ENCODE results near the gene NOL9. TPM values are rescaled to one million over a fixed set of nuclear protein-coding genes. Genes with fewer than 3 reads are reported as not detected.

NOL9 gene
- total and polyA plus RNA-seq, 9 of the 15 experiments (the other 6 are each of a cell fraction or from before 2014, with no cell fraction given): 5.6 to 76.5 (median 47.3) TPM

DNA sequence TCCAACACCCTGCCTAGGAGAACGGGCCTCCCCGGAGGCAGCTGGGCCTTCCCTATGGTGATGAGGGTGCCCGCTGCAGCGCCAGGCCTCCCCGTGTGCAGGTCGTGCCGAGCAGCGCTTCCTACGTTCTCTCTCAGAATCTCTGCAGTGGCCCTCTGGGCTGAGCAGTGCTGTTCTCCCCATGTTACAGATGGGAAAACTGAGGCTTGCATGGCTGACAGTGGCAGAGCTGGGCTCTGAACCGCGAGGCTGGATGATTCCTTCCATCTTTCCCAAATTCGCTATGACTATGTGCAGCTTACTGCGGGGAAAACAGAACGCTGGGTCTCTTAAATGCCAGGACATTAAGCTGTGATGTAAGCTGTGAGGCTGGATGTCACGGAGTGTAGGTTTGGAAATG lies 39.5 kb upstream of the NOL9 start:
- Histone ChIP-seq H3K79me2 (ENCODE audit: control insufficient read depth, insufficient read depth, low read length) (peaks cover 40% of the 10 kb centered on the region), H3K4me1 (replicated peaks in 1 of 2; ENCODE audit: control insufficient read depth in 2 of 2, insufficient read depth in 2 of 2, low read length in 2 of 2) (peaks cover 6 to 34% of the 10 kb centered on the region in 2 experiments; a peak in 3 of 5 replicates), H2AFZ (ENCODE audit: low read depth, low read length) (no peak overlapping the region), H3K4me2 (ENCODE audit: insufficient read depth, low read length) (no peak overlapping the region), H3K9ac (ENCODE audit: insufficient read depth in 1 of 2, low read depth in 2 of 2, low read length in 2 of 2) (no peak overlapping the region), H3K27ac (ENCODE audit: extremely low read depth, low read depth, low read length) (no peak overlapping the region), H4K20me1 (replicated peaks; ENCODE audit: control insufficient read depth, insufficient read depth, low read length) (peaks cover 41% of the 10 kb centered on the region), H3K9me1 (ENCODE audit: control insufficient read depth, insufficient read depth, low read length) (peaks cover 14% of the 10 kb centered on the region), H3K27me3 (ENCODE audit: control insufficient read depth in 2 of 2, insufficient read depth in 2 of 2, low read length in 2 of 2) (no peaks in the 10 kb centered on the region), H3K36me3 (ENCODE audit: control insufficient read depth, insufficient read depth, low read length) (peaks cover 98% of the 10 kb centered on the region), H3K4me3 (no peak overlapping the region), H3K9me3 (replicated peaks; ENCODE audit: control insufficient read depth, insufficient read depth, low read depth, low read length) (no peaks in the 10 kb centered on the region)
- in situ Hi-C loops (cut with MboI) (no loop called here), intact Hi-C loops (cut with micrococcal nuclease) (no loop called here)
- ATAC-seq: no peak
- DNase-seq (ENCODE audit: extremely low read depth in 1 of 4, low spot score in 3 of 4): no peak
- BruUV-seq (replicated peaks): no TSS peak
- FAIRE-seq: no peak
- 94% methylated on average over 15 of the region's 15 CpGs for WGBS (ENCODE audit: insufficient coverage, low coverage, missing lambda C conversion rate)
- ChIA-PET CTCF (ENCODE audit: low intra/inter-chr PET ratio) (no interaction called here), POLR2A (interaction anchor here (1.5 to 4.2 kb wide), 4 partner anchors 9 to 13 kb away, joined by 5 to 59 read pairs (median 18); partner anchors contain the start of genes KLHL21 and ZBTB48)
- TF ChIP-seq BRCA1 (IDR thresholded peaks at IDR 0.05): no peak
- no peak for TF ChIP-seq BRCA1 (CRISPR knock-in tag; IDR thresholded peaks at IDR 0.05)
- TF ChIP-seq GTF2A2 (tag; IDR thresholded peaks at IDR 0.05): no peak
- TF ChIP-seq PCBP1 (IDR thresholded peaks at IDR 0.05; ENCODE audit: low read depth, low read length, poor library complexity, severe bottlenecking): no peak
- TF ChIP-seq STAT5B (CRISPR knock-in tag; IDR thresholded peaks at IDR 0.05): no peak
- no peak for TF ChIP-seq ARID3A (IDR thresholded peaks at IDR 0.05; ENCODE audit: borderline replicate concordance, low read depth, low read length)
- no peak for TF ChIP-seq VEZF1 (CRISPR knock-in tag; IDR thresholded peaks at IDR 0.05)
- TF ChIP-seq, protein P1, sequence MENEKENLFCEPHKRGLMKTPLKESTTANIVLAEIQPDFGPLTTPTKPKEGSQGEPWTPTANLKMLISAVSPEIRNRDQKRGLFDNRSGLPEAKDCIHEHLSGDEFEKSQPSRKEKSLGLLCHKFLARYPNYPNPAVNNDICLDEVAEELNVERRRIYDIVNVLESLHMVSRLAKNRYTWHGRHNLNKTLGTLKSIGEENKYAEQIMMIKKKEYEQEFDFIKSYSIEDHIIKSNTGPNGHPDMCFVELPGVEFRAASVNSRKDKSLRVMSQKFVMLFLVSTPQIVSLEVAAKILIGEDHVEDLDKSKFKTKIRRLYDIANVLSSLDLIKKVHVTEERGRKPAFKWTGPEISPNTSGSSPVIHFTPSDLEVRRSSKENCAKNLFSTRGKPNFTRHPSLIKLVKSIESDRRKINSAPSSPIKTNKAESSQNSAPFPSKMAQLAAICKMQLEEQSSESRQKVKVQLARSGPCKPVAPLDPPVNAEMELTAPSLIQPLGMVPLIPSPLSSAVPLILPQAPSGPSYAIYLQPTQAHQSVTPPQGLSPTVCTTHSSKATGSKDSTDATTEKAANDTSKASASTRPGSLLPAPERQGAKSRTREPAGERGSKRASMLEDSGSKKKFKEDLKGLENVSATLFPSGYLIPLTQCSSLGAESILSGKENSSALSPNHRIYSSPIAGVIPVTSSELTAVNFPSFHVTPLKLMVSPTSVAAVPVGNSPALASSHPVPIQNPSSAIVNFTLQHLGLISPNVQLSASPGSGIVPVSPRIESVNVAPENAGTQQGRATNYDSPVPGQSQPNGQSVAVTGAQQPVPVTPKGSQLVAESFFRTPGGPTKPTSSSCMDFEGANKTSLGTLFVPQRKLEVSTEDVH (IDR thresholded peaks at IDR 0.05; ENCODE audit: low read depth, partially characterized antibody): no peak
- no peak for TF ChIP-seq MAZ (CRISPR knock-in tag; conservative IDR thresholded peaks at IDR 0.05 in 1 of 2, IDR thresholded peaks at IDR 0.05 in 1 of 2)
- peak; percentile 13 for TF ChIP-seq ADNP (tag; IDR thresholded peaks at IDR 0.05)
- TF ChIP-seq HSF4 (CRISPR knock-in tag; IDR thresholded peaks at IDR 0.05; ENCODE audit: borderline replicate concordance): no peak
- no peak for TF ChIP-seq ZBTB1 (CRISPR knock-in tag; IDR thresholded peaks at IDR 0.05; ENCODE audit: borderline replicate concordance, low read depth)
- TF ChIP-seq, protein P2, sequence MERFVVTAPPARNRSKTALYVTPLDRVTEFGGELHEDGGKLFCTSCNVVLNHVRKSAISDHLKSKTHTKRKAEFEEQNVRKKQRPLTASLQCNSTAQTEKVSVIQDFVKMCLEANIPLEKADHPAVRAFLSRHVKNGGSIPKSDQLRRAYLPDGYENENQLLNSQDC (CRISPR knock-in tag; IDR thresholded peaks at IDR 0.05): no peak
- TF ChIP-seq MBD2 (IDR thresholded peaks at IDR 0.05; ENCODE audit: borderline replicate concordance, low read depth): no peak
- TF ChIP-seq BCOR (IDR thresholded peaks at IDR 0.05): peak; percentile 82
- TF ChIP-seq HDAC2 (IDR thresholded peaks at IDR 0.05): 0 out of 2 replicates have a peak, but pooled peaks have one; percentile 29
- TF ChIP-seq ZNF384 (IDR thresholded peaks at IDR 0.05; ENCODE audit: low read depth, low read length): no peak
- no peak for TF ChIP-seq PHF20 (IDR thresholded peaks at IDR 0.05; ENCODE audit: partially characterized antibody)
